Adrenal gland (tissue), 5 donors: ENCODE measurements around the gene ATP9B.

Experiments
- POLR2A ChIP-seq, 2 donors: fragments of 450-650 bp; IDR thresholded peaks; one replicate each; pipeline ENCODE4 v1.6.1; 2017; ENCODE audit warnings: antibody characterized with exemption in 2 of 2, mild to moderate bottlenecking in 2 of 2, moderate library complexity in 1 of 2
- TF ChIP-seq, protein P1 (sequence below), 6 experiments: fragments of 450-650 bp in 4 of 6; fragments of 200-600 bp in 2 of 6; sonication (generic) in 1 of 6; IDR thresholded peaks; 1 replicate in 5 of 6; 2 replicates in 1 of 6; pipeline versions ENCODE4 v1.5.1 to v1.8.0; 2016 to 2021; ENCODE audit warnings: antibody characterized with exemption in 6 of 6, mild to moderate bottlenecking in 2 of 6, moderate library complexity in 1 of 6
- donor health status: DM: no; HTN: no; CAD: no.

DNA sequence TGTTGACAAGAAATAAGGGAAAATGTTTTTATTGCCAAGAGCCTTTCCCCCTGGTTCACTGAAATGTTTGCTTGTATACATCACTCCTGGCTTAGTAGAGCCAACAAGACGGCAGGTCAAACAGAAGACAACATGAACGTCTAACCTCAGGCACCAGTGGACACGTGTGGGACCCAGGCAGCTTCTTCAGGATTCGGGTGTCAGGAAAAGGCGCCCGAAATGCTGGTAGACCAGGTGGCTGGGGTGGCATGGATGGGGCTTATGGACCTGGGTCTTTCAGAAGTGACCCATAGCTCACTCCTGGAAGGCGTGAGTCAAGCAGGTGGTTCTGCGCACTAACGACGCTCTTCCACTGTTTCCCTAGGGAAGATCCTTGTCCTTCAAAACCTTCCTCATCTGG is 303.3 kb downstream of the ATP9B start:
- no peak for TF ChIP-seq POLR2A (IDR thresholded peaks at IDR 0.05)
- TF ChIP-seq, protein P1, sequence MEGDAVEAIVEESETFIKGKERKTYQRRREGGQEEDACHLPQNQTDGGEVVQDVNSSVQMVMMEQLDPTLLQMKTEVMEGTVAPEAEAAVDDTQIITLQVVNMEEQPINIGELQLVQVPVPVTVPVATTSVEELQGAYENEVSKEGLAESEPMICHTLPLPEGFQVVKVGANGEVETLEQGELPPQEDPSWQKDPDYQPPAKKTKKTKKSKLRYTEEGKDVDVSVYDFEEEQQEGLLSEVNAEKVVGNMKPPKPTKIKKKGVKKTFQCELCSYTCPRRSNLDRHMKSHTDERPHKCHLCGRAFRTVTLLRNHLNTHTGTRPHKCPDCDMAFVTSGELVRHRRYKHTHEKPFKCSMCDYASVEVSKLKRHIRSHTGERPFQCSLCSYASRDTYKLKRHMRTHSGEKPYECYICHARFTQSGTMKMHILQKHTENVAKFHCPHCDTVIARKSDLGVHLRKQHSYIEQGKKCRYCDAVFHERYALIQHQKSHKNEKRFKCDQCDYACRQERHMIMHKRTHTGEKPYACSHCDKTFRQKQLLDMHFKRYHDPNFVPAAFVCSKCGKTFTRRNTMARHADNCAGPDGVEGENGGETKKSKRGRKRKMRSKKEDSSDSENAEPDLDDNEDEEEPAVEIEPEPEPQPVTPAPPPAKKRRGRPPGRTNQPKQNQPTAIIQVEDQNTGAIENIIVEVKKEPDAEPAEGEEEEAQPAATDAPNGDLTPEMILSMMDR (IDR thresholded peaks at IDR 0.05) = no peak
